Erythroblast (primary cell): Measurements from ENCODE around the gene DYNLT5.

Experiments used
- GATA1 ChIP-seq: IDR thresholded peaks from 2 replicates; pipeline ENCODE4 v1.6.1; 2011; ENCODE audit warnings: low read depth, mild to moderate bottlenecking, control low read depth, low read length, moderate library complexity
- POLR2A ChIP-seq: IDR thresholded peaks from 2 replicates; pipeline ENCODE4 v1.6.1; 2011; ENCODE audit warnings: mild to moderate bottlenecking, low read length

- no peak for TF ChIP-seq POLR2A
- TF ChIP-seq GATA1: no peak
These were observed 12.7 kb upstream of the DYNLT5 start for GRCh38 chr1:66739401-66740157.
